K562 (cell line): Measurements from ENCODE around the gene BICDL1. TPM values are rescaled to one million over a fixed set of nuclear protein-coding genes. Genes with fewer than 3 reads are reported as not detected.

Experiments
- ATAC-seq: fragments of 200-7000 bp; cut with Tn5 transposase; 3 replicates; pipeline ENCODE4 v1.9.1; 2020; ENCODE audit warnings: moderate library complexity
- BruUV-seq: library from RNA; stranded (reverse); fragments of 400-500 nt; replicated peaks from 2 replicates; lab custom pipeline; 2021; lab: Mats Ljungman, UMichigan
- CTCF ChIA-PET: fragments of 300-600 bp; formaldehyde crosslinking; extraction: SDS; loops from one replicate; lab custom pipeline; 2021; ENCODE audit warnings: low intra/inter-chr PET ratio; lab: Yijun Ruan, JAX
- POLR2A ChIA-PET: fragments of 300-600, 350-650 bp; sonication (Branson Sonifier 250); formaldehyde crosslinking; extraction: SDS; loops from one replicate; lab custom pipeline; 2021; ENCODE audit warnings: antibody characterized with exemption, inconsistent platforms; lab: Yijun Ruan, JAX
- DNase-seq, 4 experiments: peaks; one replicate each; pipeline versions ENCODE4 v3.0.0 to v3.0.0-alpha.2; 2011 to 2018; ENCODE audit warnings: low spot score in 3 of 4, mixed read lengths in 3 of 4; ENCODE audit errors: extremely low read depth in 1 of 4
- FAIRE-seq: peaks from 2 replicates; lab custom pipeline; 2011; peaks lifted over from hg19 to GRCh38; lab: Jason Lieb, UNC
- H2AFZ ChIP-seq: 2 replicates; pipeline ENCODE4 v1.6.0; 2011; ENCODE audit warnings: low read depth, low read length, control low read depth, inconsistent platforms
- H3K27ac ChIP-seq: fragments of 200-600 bp; 3 replicates; pipeline ENCODE4 v1.8.0; 2011; ENCODE audit warnings: low read depth, mild to moderate bottlenecking, control low read depth, inconsistent platforms, low read length, moderate library complexity, mixed read lengths; ENCODE audit errors: extremely low read depth
- H3K27me3 ChIP-seq, 2 experiments: fragments of 300-600 bp in 1 of 2; 2 replicates in 1 of 2; 3 replicates in 1 of 2; pipeline versions ENCODE4 v1.6.0 to v1.8.0; 2011; ENCODE audit warnings: inconsistent platforms in 2 of 2, low read length in 2 of 2, mild to moderate bottlenecking in 1 of 2, mixed read lengths in 1 of 2, moderate library complexity in 1 of 2; ENCODE audit not compliant: control insufficient read depth in 2 of 2, insufficient read depth in 2 of 2
- H3K36me3 ChIP-seq: fragments of 300-600 bp; 3 replicates; pipeline ENCODE4 v1.8.0; 2011; ENCODE audit warnings: mild to moderate bottlenecking, low read length, inconsistent platforms; ENCODE audit not compliant: control insufficient read depth, insufficient read depth
- H3K4me1 ChIP-seq, 2 experiments: fragments of 200-600 bp in 1 of 2; replicated peaks in 1 of 2; 2 replicates in 1 of 2; 3 replicates in 1 of 2; pipeline versions ENCODE4 v1.5.1 to v1.8.0; 2011; ENCODE audit warnings: inconsistent platforms in 2 of 2, low read length in 2 of 2, mild to moderate bottlenecking in 1 of 2, mixed read lengths in 1 of 2, moderate library complexity in 1 of 2; ENCODE audit not compliant: control insufficient read depth in 2 of 2, insufficient read depth in 2 of 2
- H3K4me2 ChIP-seq: 2 replicates; pipeline ENCODE4 v1.6.1; 2011; ENCODE audit warnings: low read length, control low read depth, inconsistent platforms, mixed read lengths; ENCODE audit not compliant: insufficient read depth
- H3K4me3 ChIP-seq: fragments of 200-600 bp; sonication (generic), shearing (Covaris generic); 2 replicates; pipeline ENCODE4 v1.5.1; 2016; ENCODE audit warnings: control low read depth, inconsistent platforms
- H3K79me2 ChIP-seq: fragments of 200-600 bp; 3 replicates; pipeline ENCODE4 v1.8.0; 2011; ENCODE audit warnings: low read length, inconsistent platforms; ENCODE audit not compliant: control insufficient read depth, insufficient read depth
- H3K9ac ChIP-seq, 2 experiments: 2 replicates each; pipeline versions ENCODE4 v1.6.0 to v1.6.1; 2011; ENCODE audit warnings: low read depth in 2 of 2, low read length in 2 of 2, control low read depth in 1 of 2, inconsistent platforms in 1 of 2, mild to moderate bottlenecking in 1 of 2, mixed read lengths in 1 of 2; ENCODE audit not compliant: insufficient read depth in 1 of 2
- H3K9me1 ChIP-seq: one replicate; pipeline ENCODE4 v1.6.0; 2011; ENCODE audit warnings: inconsistent platforms, mild to moderate bottlenecking, low read length, moderate library complexity; ENCODE audit not compliant: control insufficient read depth, insufficient read depth
- H3K9me3 ChIP-seq: replicated peaks from 2 replicates; pipeline ENCODE4 v1.5.1; 2011; ENCODE audit warnings: low read depth, low read length, inconsistent platforms; ENCODE audit not compliant: control insufficient read depth, insufficient read depth
- H4K20me1 ChIP-seq: replicated peaks from 2 replicates; pipeline ENCODE4 v1.6.1; 2011; ENCODE audit warnings: low read length, inconsistent platforms, mixed read lengths; ENCODE audit not compliant: control insufficient read depth, insufficient read depth
- FOSL1 ChIP-seq: fragments of 200-800 bp; sonication (Bioruptor generic); conservative IDR thresholded peaks from 2 replicates; pipeline ENCODE4 v1.6.1; 2016; ENCODE audit warnings: missing genetic modification characterization, missing compliant biosample characterization
- ID3 ChIP-seq, 2 experiments: fragments of 250-450 bp in 1 of 2; fragments of 450-650 bp in 1 of 2; sonication (Bioruptor Pico) in 1 of 2; IDR thresholded peaks; 2 replicates each; pipeline versions ENCODE4 v1.6.1 to v1.8.0; 2016 to 2021; ENCODE audit warnings: mild to moderate bottlenecking in 2 of 2, moderate library complexity in 2 of 2, missing compliant biosample characterization in 1 of 2, missing genetic modification characterization in 1 of 2
- MECOM ChIP-seq: fragments of 250-450 bp; sonication (Bioruptor Pico); IDR thresholded peaks from 2 replicates; pipeline ENCODE4 v1.8.0; 2022; ENCODE audit warnings: inconsistent platforms
- RAD51 ChIP-seq: fragments of 450-650 bp; IDR thresholded peaks from 2 replicates; pipeline ENCODE4 v1.7.1; 2016; ENCODE audit warnings: low read depth, mild to moderate bottlenecking, borderline replicate concordance
- ZNF668 ChIP-seq: fragments of 250-450 bp; sonication (Bioruptor Pico); IDR thresholded peaks from 2 replicates; pipeline ENCODE4 v1.8.0; 2022; ENCODE audit warnings: mild to moderate bottlenecking, inconsistent platforms
- ZNF766 ChIP-seq: fragments of 200-800 bp; sonication (Bioruptor generic); conservative IDR thresholded peaks from 2 replicates; pipeline ENCODE4 v1.6.1; 2016; ENCODE audit warnings: missing genetic modification characterization, missing compliant biosample characterization
- ZSCAN29 ChIP-seq: fragments of 450-650 bp; IDR thresholded peaks from 2 replicates; pipeline ENCODE4 v1.6.1; 2017
- whole genome bisulfite sequencing: fragments of 100-300 bp; shearing (Covaris generic); methylation state at CpG from one replicate; pipeline ENCODE4 v1.1.6; 2016; ENCODE audit warnings: low coverage, mixed read lengths; ENCODE audit not compliant: insufficient coverage; ENCODE audit errors: missing lambda C conversion rate; 5-methylcytosine and 5-hydroxymethylcytosine counted together
- in situ Hi-C: fragments of 300-500 bp; cut with MboI; formaldehyde crosslinking; loops from 4 replicates; pipeline ENCODE4 v1.15.0; 2018; ENCODE audit warnings: inconsistent platforms, mixed read lengths
- intact Hi-C: fragments of 100-400 bp; cut with micrococcal nuclease; formaldehyde crosslinking; loops from 2 replicates; pipeline ENCODE4 v1.14.2; 2022
- polyA plus RNA-seq, 8 experiments: library from polyadenylated mRNA; depleted of rRNA in 4 of 8; stranded (reverse) in 5 of 8; unstranded in 3 of 8; fragments of >200 nt; fragmentation: Nextera tagmentation in 2 of 8; fragmentation: Illumina TruSeq in 1 of 8; extraction: Ambion mirVana in 2 of 8; extraction: Trizol in 1 of 8; gene quantifications; 2 replicates each; pipeline versions ENCODE4 v1.2.1 to v1.2.3, GENCODE V29; 2011 to 2014; ENCODE audit warnings: inconsistent platforms in 1 of 8, missing spikeins in 1 of 8
- total RNA-seq, 7 experiments: library from RNA; depleted of rRNA in 6 of 7; stranded (reverse); fragments of >200 nt in 6 of 7; fragmentation: Illumina TruSeq in 2 of 7; extraction: Trizol in 2 of 7; gene quantifications; 2 replicates each; pipeline versions ENCODE4 v1.2.1 to v1.2.3, GENCODE V29; 2011 to 2021; ENCODE audit warnings: low replicate concordance in 1 of 7

The BICDL1 gene
- total and polyA plus RNA-seq, 9 of the 15 experiments (the other 6 are each of a cell fraction or from before 2014, with no cell fraction given): 0.06 to 2.0 (median 0.58) TPM

GRCh38 chr12:119996417-119996816, 7.4 kb downstream of the BICDL1 start:
- Histone ChIP-seq H3K27me3 (peaks cover 21 to 30% of the 10 kb centered on the region in 2 experiments; a peak in 4 of 5 replicates), H4K20me1 (no peaks in the 10 kb centered on the region), H3K4me2 (no peak overlapping the region), H3K4me1 (no peaks in the 10 kb centered on the region)
- TF ChIP-seq ZNF766 (CRISPR knock-in tag) (no peak), ZNF668 (CRISPR knock-in tag) (no peak), MECOM (CRISPR knock-in tag) (no peak), ZSCAN29 (no peak), FOSL1 (tag) (no peak), RAD51 (no peak), ID3 (CRISPR knock-in tag; IDR thresholded peaks at IDR 0.05) (no peak), ID3 (tag; IDR thresholded peaks at IDR 0.05) (no peak)
- TF ChIP-seq, all 486 proteins: peak for 0
- in situ Hi-C loops: no loop called here
- ATAC-seq (no peak), DNase-seq (no peak), FAIRE-seq (no peak)
- Histone ChIP-seq H3K27ac (no peak overlapping the region), H3K36me3 (no peaks in the 10 kb centered on the region), H3K4me3 (no peak overlapping the region), H3K9me3 (no peaks in the 10 kb centered on the region), H3K79me2 (no peaks in the 10 kb centered on the region), H3K9ac (no peak overlapping the region), H3K9me1 (no peaks in the 10 kb centered on the region), H2AFZ (no peak overlapping the region)
- WGBS: 0% methylated on average over 1 of the region's 1 CpG
- no TSS peak for BruUV-seq
- intact Hi-C loops: no loop called here
- ChIA-PET CTCF (no interaction called here), POLR2A (interaction anchor here (1.0 kb wide), 1 partner anchor 17 kb away, joined by 3 read pairs; no protein-coding TSS in a partner anchor)
